Iris pigment epithelial cell (primary cell): ENCODE data around the gene DRC1.

ENCODE experiments used
- DNase-seq: peaks from one replicate; pipeline ENCODE4 v3.0.0-alpha.2; 2011; ENCODE audit warnings: low read depth

The DRC1 gene

GRCh38 chr2:26477911-26478253 is 76.2 kb downstream of the DRC1 start, which contains the start of gene OTOF:
OTOF (minus strand) TSS chr2:26478124.
- DNase-seq, result peak; percentile 67

- DNase-seq, result no peak
Observed at GRCh38 chr2:26478366-26478765, 76.6 kb downstream of the DRC1 start.

GRCh38 chr2:26479131-26479788 is 77.5 kb downstream of the DRC1 start:
- DNase-seq, result no peak

- no peak for DNase-seq
Observed at GRCh38 chr2:26479789-26480565, 78.3 kb downstream of the DRC1 start.

GRCh38 chr2:26480566-26481423 is 79.1 kb downstream of the DRC1 start:
- no peak for DNase-seq

- DNase-seq, result no peak
Observed at GRCh38 chr2:26481706-26482105, 80.0 kb downstream of the DRC1 start.

- DNase-seq, result no peak
Observed at GRCh38 chr2:26482211-26483026, 80.7 kb downstream of the DRC1 start.

- no peak for DNase-seq
Observed at GRCh38 chr2:26483027-26483326, 81.3 kb downstream of the DRC1 start.

GRCh38 chr2:26483516-26483915 is 81.8 kb downstream of the DRC1 start:
- DNase-seq, result no peak

GRCh38 chr2:26483957-26484565 is 82.3 kb downstream of the DRC1 start:
- DNase-seq, result peak; percentile 7

GRCh38 chr2:26484579-26484978 is 82.9 kb downstream of the DRC1 start:
- DNase-seq, result no peak

GRCh38 chr2:26485099-26485498 is 83.4 kb downstream of the DRC1 start:
- no peak for DNase-seq

GRCh38 chr2:26485725-26486418 is 84.2 kb downstream of the DRC1 start:
- no peak for DNase-seq

- DNase-seq, result no peak
Observed at GRCh38 chr2:26486789-26487188, 85.1 kb downstream of the DRC1 start.

GRCh38 chr2:26487192-26487591 is 85.5 kb downstream of the DRC1 start:
- DNase-seq, result peak; percentile 23

- no peak for DNase-seq
Observed at GRCh38 chr2:26488463-26489212, 86.9 kb downstream of the DRC1 start.

- DNase-seq, result no peak
Observed at GRCh38 chr2:26489213-26489850, 87.6 kb downstream of the DRC1 start.

- DNase-seq, result no peak
Observed at GRCh38 chr2:26491563-26492167, 89.9 kb downstream of the DRC1 start.

- no peak for DNase-seq
Observed at GRCh38 chr2:26492749-26493515, 91.2 kb downstream of the DRC1 start.
